NCI-H1105 treated with DMSO at 0.1 percent for 48 hours (cell line): ENCODE results near the gene FAM168B.
"Not testable (repeated sequence)": the region's sequence is repeated elsewhere in the genome, so short reads cannot be mapped to it uniquely, and the experiment has no call there.

Source experiments
- DNase-seq: peaks from one replicate; lab custom pipeline; 2025; lab: John Stamatoyannopoulos, UW

The FAM168B gene

DNA sequence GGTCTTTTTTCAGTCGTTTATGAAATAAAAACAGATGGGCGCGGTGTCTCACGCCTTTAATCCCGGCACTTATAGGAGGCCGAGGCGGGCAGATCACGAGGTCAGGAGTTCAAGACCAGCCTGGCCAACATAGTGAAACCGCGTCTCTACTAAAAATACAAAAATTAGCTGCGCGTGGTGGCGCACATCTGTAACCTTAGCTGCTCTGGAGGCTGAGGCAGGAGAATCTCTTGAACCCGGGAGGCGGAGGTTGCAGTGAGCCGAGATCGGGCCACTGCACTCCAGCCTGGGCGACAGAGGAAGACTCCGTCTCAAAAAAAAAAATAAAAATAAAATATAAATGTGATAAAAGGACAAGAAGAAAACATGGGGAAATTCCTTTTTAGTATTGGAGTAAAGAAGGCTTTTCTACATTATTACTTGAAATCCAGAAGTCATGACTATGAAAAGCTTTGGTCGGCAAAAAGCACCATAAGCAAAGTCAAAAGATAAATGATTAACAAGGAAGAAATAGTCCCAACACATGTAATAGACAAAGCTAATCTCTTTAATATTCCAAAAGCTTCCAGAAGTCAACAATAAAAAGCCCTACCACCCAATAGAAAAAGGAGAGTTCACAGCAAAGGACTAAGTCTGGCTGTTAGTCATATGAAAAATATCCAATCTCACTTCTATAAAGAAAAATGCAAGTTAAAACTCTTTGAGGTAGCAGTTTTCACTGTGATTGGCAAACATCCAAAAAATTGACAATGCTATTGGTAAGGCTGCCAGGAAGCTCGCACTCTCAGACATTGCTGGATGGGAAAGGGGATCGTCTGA, 1.4 kb upstream of the FAM168B start:
- DNase-seq, result no peak

DNA sequence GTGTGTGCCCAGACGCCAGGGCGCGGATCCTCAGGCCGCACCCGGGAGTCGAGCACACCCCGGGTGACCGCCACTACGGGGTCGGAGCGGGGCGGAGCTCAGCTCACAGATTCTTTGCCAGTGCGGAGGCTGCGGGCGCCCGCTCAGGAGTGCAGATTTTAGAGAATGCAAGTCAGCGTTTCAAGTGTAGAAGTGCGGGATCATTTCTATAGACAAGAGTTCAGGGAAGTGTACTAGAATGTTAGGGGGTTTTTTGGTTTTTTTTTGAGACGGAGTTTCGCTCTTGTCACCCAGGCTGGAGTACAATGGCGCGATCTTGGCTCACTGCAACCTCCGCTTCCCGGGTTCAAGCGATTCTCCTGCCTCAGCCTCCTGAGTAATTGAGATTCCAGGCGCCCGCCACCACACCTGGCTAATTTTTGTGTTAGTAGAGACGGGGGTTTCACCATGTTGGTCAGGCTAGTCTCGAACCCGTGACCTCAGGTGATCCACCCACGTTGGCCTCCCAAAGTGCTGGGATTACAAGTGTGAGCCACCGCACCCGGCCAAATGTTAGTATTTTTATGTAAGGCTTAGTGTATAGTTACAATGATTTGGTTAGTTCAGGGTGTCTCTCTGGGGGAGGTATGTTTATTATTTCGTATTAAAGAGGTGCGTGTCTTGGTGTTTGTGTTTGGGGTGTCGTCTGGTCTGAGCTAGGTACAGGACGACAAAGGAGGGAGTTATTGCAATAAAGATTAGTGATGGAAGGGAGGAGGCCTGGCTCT, 619 bp upstream of the FAM168B start:
- DNase-seq, result no peak

DNA sequence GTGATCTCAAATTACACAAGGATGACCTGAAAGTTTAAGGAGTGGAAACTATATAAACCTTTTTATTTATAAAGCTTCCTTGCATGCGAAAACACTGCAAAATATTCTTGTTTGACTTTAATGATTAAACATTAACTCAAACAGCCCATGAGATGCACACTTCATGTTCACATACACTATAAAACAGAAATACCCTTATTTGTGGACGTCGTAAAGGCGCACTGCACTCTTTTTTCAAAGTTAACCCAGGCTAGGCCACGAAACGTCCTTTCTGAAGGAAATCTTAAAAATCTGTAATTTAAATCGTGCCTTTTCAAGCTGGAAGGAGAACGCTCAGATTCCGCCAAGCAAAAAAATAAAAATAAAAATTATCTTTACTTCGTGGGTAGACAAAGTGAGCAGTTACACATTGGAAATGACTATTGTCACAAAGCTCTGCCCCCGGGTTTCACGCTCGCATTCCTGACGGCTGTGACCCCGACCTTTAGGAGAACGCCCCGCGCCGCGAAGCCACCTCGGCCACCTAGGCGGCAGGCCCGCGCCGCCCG, 728 bp downstream of the FAM168B start:
- DNase-seq, result no peak

DNA sequence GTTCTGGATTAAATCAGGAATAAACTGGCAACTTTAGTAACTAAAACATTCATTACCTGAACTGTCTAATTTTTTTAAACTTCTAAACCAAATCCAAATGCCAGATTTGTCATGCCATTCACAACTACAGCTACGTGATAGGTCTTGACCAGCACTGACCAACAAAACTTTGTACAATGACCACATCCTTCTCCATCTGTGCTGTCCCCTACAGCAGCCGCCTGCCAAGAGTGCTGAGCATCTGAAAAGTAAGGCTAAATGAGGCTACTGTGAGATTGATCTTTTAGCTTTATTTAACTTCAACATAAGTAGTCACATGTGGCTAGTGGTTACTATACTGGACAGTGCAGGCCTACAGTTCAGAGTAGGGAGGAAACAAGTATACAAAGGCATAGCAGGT, 7.6 kb downstream of the FAM168B start:
- no peak for DNase-seq

DNA sequence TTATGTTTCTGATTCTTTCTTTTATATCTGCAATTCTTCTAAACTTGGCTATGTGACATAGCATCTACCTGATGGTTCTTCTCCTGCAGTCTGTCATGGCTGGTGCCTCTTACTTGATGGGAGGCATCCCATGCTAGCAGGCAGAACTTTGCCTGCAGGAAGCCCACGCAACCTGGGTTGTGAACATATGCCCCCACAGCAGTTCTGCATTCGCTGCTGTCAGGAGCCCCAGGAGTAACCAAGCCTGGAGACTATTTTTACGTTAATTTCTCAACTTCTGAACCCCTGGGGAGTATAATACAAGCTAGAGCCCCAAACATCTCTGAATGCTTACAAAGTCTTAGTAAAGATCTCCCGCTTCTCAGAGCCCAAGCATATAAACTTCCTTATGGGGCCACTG, 12.1 kb downstream of the FAM168B start:
- no peak for DNase-seq

DNA sequence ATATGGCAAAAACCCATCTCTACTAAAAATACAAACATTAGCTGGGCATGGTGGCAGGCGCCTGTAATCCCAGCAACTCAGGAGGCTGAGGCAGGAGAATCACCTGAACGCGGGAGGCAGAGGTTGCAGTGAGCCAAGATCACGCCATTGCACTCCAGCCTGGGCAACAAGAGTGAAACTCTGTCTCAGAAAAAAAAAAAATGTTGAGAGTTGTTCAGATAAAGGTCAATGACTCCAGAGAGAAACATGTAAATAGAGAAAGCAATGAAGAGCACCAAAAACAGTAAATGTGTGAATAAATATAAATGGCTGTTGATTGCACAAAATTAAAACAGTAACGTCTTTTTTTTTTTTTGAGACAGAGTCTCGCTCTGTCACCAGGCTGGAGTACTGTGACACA, 13.3 kb downstream of the FAM168B start:
- not testable (repeated sequence) for DNase-seq

DNA sequence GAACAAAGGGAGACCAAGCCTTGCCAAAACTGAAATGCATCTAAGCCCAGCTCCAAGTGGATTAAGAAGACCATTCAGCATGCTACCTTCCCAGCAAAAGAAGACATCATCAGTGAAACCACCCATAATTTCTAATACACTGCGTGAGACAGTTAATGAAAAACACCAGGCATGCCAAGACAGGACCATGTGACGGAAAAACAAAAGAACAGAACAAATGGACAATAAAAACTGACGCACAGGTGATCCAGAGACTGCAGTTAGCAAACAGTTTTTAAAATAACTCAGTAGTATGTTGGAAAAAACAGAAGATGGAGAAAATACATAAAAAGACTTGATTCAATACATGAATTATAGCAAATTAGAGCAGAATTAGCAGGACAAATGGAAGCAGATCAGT, 15.3 kb downstream of the FAM168B start:
- DNase-seq, result no peak

DNA sequence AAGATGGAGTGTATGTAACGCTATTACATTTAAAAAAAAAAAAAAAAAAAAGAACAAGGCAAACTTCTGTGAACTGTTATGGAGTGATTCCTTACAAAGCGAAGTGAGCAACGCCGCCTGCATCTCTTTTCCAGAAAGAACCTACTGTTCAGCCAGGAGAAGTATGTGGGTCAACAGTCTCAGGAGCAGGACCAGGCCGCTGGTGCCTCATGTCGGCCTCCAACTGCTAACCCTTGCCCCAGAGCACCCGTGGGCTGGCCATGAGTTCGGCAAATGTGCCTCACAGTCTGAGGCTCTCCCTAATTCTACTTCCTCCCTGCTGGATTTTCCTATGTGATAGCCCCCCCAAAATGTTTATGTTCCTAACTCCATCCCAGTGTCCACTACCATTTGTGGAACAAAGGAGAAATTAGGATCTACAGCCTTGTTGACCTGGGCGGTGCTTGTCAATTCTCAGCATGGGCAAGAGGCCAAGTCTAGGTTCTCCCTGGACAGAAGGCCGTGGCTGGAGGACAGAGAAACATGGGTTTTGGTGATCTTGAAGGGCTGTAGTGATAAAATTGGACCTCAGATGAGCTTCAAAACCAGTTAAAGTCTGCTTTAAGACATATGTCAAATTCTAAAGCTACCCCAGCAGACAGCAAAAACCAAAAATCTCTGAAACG, 15.9 kb downstream of the FAM168B start:
- DNase-seq, result no peak

DNA sequence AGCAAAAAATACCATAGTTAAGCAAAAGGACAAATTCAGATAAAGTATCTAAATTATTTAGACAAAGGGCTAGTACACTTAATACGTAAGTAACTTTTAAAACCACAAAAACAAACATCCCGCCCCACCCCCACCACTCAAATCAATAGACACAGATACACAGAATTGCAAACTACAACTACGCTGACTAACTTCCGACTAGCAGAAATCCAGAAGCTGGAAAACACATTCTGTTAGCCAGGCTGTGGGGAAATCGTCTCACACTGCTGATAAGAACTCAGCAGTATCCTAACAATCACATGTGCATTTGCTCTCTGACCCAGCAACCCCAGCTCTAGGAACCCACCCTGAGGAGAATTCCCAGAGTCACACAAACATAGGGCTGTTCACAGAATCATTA, 16.6 kb downstream of the FAM168B start:
- no peak for DNase-seq

DNA sequence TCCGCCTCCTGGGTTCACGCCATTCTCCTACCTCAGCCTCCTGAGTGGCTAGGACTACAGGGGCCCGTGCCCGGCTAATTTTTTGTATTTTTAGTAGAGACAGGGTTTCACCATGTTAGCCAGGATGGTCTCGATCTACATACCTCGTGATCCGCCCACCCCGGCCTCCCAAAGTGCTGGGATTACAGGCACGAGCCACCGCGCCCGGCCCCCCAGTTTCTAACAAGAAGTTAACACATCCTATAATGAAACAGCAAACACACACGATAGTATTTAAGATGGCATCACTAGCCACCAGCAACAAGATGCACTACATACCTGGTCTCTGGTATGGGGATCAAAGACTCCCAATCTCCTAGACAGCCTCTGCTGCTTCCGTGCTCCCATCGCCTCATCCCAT, 17.7 kb downstream of the FAM168B start:
- not testable (repeated sequence) for DNase-seq

DNA sequence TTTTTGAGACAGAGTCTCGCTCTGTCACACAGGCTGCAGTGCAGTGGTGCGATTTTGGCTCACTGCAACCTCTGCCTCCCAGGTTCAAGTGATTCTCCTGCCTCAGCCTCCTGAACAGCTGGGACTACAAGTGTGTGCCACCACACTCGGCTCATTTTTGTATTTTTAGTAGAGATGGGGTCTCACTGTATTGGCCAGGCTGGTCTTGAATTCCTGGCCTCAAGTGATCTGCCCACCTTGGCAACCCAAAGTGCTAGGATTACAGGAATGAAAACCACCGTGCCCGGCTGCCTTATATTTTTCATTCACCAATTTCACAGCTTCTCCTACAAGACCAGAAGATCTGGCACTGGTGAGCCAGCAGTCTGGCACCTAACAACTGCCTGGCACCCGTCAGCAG, 25.1 kb downstream of the FAM168B start:
- DNase-seq, result not testable (repeated sequence)

DNA sequence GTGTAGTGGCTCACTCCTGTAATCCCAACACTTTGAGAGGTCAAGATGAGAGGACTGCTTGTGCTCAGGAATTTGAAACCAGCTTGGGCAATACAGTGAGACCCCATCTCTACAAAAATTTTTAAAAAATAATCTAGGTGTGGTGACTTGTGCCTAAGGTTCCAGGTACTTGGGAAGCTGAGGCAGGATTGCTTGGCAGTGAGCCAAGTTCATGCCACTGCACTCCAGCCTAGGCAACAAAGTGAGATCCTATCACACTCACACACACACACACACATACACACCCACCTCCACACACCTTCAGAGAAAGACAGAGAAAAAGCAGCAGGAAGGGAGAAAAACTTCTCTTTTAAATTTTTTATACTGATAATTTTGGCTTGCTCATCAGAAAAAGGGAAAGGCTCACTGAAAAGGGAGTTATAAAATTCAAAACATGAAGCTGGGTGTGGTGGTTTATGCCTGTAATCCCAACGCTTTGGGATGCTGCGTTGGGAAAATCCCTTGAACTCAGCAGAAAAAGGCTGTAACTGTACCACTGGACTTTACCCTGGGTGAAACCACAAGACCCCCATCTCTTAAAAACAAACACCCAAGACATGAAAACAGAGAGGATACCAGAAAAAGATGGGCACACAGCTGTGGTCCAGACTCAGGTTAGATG, 25.7 kb downstream of the FAM168B start:
- no peak for DNase-seq

DNA sequence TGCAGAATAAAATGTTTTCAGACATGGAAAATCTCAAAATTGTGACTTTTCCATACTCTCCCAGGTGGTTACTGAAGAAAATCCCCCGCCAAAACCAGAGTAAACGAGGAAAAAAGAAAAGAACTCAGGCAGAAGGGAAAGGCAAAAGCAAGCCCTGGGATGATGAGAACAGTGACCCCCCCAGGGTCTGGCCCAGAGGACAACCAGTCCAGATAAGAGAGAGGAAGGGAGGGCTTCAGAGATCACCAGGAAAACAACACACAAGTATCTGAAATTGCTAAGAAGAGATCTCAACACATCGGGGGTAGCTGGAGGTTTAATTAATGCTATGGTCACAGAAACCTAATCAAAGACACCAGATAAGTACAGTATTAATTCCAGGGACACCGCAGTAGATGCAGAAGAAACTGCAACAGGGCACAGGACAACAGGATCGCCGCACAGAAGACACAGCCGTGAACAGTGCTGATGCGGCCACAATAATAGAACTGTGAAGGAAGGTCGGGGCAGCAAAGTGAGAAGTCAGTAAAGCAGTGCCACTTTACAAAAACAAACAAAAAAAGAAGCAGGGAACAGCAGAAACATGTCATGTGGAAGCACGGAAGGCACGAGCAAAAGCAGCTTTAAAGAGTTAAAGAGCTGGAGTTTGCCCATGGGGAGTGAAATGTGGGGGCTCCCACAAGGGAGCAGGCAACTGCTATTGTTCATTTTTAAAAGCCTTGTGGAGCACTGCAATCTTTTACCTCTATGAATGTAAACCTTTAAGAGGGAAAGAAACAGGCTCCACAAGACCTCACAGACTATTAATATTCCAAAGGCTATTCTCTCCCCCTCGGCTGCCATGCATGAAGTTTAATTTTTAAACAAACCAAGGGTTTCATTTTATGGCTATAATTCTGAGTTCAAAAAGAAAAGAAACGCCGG, 28.4 kb downstream of the FAM168B start:
- DNase-seq, result no peak

DNA sequence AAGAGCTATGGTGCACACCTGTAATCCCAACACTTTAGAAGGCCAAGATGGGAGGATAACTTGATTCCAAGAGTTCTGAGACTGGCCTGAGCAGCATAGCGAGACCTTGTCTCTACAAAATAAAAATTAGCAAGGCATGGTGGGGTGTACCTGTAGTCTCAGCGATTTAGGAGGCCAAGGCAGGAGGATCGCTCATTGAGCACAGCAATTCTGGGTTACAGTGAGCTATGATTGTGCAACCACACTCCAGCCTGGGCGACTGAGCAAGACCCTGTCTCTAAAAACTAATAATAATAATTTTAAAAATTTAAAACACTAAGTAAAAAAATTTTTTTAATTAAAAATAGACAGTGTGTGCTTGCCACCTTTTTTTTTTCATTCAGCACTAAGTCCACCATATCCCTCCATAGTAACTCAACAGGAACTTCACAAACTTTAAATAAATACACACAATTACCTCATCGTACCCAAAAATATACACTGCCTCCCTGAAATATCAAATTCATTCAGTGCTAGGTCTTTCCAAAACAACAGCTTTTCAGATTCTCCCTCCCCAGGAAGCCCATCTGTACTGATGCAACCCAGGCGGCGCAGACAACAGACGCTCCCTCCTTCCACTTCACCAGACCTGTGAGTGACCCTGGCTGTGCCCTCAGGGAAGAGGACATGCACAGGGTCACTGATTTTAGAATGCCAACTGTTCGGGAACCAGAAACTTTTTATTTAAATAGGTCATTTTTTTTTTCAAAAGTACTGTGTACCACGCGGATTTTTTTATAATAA, 29.6 kb downstream of the FAM168B start:
- DNase-seq, result no peak

DNA sequence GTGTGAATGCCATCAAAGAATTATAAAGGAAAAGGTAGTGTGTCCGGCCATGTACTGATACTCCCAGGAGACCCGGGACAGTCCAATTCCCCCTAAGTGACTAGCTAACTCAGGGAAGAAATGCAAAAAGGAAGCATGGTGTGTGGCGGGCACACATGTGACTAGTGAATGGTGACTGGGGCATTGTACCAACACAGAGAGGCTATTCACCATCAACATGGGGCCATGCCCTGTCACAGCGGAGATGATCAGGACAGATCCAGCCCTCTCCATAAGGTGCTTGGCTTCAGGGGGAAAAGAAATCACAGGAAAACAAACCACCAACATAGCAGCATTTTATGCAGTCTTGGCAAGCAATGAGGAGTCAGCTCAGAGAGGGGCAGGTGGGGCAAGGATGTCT, 34.3 kb downstream of the FAM168B start:
- no peak for DNase-seq

DNA sequence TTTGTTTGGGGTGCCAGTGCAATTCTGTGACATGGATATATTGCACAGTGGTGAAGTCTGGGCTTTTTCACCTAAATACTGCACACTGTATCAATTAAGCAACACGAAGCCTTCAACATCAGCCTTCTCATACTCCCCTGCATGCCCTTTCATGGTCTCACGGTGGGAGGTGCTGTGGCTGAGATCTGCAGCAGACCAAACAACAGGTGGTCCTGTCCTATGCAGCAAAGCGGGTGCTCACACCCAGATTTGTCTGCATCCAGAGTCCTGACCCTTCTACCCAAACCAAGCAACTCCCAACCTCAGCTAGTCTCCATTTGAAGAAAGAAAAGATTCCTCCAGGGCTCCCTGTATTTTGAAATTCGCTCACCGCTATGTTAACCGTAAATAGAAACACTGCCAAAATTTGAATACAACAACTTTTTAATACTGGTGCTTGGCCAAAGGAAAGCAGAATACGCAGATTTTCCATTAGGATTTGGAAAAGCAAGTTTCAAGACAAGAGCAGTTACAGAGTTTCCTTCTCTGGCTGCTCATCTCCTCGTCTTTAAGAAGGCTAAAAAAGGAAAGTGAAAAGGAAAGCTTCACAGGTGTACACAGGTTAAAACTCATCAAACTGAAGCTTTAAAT, 34.9 kb downstream of the FAM168B start:
- no peak for DNase-seq

DNA sequence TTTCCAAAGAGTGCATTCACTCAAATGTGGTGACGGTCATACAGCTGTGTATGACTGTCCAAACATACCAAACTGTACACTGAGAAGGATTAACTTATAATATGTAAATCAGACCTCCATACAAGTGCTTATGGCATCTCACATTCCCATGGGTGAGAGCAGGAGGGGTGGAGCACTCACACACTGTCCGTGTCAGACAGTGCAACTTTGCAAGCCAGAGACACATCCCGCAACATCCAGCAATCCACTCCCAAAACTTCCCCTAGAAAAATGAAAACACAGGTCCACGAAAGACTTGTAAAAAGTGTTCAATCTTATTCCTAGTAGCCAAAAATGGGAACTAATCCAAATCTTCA, 36.4 kb downstream of the FAM168B start:
- DNase-seq, result no peak

DNA sequence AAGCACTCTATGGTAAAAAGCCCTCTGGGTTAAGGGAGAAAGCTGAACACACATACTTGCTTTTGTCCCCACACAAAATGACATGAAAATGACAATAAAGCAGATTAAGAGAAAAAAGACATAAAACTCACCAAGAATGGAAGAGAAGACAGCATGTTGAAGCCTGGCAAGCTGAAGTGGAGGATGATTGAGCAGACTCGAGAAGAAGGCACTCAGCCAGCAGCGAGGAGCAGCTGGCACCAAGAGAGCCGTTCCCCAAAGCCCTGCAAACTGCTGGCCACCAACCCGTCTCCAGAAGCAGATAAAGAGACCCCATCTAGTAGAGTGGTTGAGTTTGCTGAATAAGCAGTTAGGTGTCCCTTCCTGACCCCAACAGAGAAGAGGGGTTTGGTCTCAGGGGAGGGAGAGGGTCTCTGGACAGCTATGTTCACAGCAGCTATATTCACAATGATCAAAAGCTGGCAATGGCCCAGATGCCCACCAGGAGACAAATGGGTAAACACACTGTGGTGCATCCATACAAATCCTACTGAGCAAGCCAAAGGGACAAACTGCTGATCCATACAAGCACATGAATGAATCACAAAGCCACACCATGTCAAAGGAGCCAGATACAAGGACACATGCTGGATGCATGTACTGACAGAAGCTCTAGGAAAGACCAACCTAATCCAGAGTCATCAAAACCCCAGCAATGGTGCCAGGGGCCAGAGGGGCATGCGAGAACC, 36.9 kb downstream of the FAM168B start:
- DNase-seq, result no peak
